Measurements from ENCODE around the gene MIPOL1.
"Not testable (repeated sequence)": the region's sequence is repeated elsewhere in the genome, so short reads cannot be mapped to it uniquely, and the experiment has no call there.

Gene MIPOL1, protein sequence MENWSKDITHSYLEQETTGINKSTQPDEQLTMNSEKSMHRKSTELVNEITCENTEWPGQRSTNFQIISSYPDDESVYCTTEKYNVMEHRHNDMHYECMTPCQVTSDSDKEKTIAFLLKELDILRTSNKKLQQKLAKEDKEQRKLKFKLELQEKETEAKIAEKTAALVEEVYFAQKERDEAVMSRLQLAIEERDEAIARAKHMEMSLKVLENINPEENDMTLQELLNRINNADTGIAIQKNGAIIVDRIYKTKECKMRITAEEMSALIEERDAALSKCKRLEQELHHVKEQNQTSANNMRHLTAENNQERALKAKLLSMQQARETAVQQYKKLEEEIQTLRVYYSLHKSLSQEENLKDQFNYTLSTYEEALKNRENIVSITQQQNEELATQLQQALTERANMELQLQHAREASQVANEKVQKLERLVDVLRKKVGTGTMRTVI

DNA sequence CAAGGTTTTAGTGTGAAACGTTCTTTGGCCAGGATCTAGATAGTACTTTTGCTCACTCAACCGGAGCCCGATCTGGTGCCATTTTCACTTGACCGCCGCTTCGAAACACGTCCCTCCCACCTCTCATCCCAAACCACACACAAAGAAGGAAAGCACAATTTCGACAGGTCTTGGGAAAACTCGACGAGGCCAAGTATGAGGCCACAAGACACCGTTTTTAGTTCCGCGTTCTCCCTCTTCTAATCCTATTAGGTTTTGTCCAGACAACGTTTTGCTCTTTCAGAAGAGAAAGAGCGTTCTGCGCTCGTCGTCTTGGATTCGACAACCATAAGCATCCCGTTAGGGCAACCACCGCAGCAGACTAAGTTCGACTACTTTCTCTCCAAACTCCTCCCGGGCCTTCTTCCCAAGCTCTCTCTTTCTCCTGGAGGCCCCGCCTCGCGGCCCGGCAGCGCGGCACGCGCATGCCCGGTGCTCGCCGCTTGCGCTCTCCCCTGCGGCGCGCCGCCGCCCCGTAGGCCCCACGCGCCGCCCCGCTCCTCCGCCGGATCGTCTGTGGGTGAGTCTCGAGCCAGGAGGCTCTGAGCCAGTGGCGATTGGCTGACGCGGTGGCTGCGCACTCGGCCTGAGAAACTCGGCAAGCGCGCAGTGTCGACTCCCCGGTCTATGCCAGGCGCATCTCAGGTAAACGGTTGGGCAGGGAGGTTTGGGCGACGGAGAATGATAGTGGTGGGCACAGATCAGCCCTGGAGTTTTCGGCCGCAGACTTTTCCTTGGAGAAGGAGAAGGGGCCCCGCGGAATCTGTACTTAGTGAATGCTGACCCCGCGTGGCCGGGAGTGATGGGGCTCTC, at the start of gene MIPOL1:
Gene MIPOL1, plus strand, starts transcription at position 517 of the 852 bp plus-strand sequence. CDS start 49,952 bp downstream, outside the sequence.
- DNase-seq = peak; percentile 95 to 98

DNA sequence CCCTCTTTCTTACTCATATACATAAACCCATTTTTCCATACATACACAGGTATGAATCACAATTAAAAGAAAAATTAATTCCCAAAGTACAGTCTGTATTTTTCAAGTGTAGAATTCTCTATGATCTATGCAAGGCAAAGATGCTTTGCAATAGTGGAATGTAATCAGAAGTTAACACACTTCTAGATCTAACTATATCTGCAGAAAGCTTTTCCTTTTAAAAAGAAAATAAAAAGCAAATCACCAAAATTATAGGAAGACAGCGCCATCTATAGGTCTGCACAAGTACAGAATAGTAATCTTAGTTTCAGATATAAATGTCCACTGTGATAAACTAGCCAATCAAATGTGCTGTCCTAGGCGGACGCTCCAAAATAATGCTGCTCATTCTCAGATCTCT, 47.3 kb upstream of the MIPOL1 start:
- peak in 1 of 2 experiments; percentile 72 for DNase-seq

DNA sequence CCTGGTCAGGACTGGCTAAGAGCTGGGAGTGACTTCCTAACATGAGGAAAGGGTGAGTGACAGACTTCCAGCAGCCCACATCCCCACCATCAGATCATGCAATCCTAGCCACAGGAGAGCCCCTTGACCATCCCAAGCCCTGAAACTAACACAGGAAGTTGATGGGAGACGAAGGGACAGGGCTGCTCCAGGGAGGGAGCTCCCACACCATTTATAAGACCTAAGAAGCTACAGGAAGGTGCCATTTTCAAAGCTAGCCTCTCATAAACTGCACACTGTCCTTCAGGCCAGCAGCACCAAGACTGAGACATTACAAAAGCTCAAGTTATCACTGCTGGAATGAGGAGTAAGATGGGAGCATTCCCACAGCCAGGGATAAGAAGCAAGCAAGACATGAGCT, 44.7 kb upstream of the MIPOL1 start:
- no peak for DNase-seq

DNA sequence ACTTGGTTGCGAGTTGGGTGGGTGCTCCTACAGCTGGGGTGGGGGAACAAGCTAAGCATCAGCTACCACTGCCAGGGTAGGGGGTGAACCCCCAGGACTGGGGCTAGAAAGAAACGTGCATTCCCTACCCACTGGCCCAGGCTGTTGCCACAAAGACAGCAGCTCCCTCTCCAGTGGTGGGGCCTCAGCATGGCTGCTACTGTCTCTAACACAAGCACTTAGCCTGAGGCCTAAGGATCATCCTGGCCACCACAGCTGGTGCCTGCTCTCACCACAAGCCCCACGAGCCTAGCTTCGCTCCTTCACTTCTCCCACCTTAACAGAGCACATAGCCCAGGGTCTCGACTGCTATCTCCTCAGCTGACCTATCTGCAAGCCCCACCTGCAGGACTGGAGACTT, 44.3 kb upstream of the MIPOL1 start:
- no peak for DNase-seq

DNA sequence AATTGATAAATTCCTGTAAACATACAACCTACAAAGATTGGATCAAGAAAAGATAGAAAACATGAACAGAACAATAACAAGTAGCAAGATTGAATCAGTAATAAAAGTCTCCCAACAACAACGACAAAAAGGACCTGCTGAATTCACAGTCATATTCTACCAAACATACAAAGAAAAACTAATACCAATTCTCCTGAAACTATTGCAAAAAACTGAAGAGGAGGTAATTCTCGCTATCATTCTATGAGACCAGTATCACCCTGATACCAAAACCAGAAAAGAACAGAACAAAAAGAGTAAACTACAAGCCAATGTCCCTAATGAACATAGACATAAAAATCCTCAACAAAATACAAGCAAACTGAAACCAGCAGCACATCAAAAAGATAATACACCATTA, 39.8 kb upstream of the MIPOL1 start:
- DNase-seq = no peak

DNA sequence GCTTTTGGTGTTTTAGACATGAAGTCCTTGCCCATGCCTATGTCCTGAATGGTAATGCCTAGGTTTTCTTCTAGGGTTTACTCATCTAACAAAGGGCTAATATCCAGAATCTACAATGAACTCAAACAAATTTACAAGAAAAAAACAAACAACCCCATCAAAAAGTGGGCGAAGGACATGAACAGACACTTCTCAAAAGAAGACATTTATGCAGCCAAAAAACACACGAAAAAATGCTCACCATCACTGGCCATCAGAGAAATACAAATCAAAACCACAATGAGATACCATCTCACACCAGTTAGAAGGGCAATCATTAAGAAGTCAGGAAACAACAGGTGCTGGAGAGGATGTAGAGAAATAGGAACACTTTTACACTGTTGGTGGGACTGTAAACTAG, 35.4 kb upstream of the MIPOL1 start:
- not testable (repeated sequence) for DNase-seq

DNA sequence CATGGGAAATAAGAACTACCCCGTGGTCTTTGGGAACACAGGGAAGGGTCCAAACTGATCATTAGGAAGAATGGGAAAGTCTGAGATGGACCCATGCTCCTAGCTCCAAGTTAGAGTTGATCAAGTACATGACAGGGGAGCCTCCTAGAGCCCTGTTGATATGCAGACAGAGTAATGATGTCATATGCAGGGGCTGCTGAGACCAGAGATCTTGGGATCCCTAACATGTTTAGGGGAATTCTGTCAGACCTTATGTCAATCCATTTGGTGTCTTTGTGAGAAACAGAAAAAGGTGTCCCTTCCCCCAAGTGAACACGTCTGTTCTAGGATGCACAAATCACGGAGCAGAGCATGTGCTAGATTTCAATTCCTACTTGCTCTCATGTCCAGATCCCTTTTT, 31.9 kb upstream of the MIPOL1 start:
- no peak for DNase-seq

DNA sequence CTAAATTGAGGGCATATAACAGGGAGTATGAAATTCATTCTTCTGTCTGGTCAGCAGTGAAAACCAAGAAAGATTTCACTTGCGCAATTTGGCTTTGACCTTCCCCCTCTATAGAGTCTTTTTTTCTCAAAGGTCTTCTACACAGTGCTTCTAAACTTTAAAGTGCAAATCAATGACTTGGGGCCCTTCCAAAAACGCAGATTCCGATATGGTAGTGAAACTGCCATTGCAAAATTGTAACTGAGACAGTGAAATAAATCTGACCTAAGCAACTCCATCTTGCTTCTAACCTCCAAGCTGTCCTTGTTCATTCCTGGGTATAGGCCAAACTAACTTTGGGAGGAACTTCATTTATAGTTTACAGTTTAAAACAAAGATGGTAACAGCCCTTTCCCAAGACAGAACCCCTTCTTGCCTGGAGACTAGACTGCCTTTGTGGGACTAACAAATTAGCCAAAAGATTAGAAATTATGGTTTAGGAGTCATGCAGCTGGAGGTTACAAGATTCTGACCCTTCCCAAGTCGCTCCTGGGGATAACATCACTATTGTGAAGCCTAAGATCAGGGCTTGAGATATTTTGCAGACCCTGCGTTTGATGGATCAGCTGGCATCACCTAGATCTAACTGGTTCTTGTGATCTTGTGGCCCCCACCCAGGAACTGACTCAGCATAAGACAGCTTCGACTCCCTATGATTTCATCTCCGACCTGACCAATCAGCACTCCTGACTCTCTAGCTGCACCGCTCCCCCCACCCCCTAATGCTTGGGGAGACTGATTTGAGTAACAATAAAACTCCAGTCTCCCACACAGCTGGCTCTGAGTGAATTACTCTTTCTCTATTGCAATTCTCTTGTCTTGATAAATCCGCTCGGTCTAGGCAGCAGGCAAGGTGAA, 30.3 kb upstream of the MIPOL1 start:
- no peak for DNase-seq

DNA sequence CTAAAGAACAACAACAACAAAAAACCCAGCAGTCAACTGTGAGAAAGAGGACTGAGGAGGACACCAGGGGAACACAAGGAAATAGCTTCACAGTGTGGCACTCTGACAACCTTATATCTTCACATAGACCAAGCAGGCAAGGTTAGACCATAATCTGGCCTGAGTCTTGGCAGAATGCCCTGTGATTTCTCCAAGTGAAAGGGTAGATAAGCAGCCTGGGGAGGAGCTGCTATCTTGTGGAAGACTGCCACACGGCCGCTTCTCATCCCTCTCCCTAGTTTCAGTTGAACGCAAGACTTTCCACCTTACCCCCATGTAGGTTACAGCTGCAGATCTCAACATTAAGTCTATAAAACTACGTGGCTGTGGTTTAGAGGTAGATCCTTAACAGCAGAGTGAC, 29.0 kb upstream of the MIPOL1 start:
- no peak for DNase-seq

DNA sequence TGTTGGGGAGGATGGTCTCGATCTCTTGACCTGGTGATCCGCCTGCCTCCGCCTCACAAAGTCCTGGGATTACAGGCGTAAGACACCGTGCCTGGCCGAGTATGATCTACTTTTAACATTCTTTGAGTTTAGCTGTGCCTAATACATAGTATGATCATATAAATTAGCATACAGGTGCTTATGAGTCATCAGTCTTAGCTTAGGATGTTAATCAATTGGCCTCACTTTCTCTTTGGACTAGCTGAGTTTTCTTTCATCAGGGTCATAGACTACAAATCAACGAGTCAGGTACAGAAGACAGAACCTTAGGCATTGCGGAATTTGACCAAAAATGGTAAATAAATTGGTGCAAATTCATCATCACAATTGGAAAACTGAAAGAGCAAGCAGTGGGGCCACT, 27.5 kb upstream of the MIPOL1 start:
- DNase-seq = no peak

DNA sequence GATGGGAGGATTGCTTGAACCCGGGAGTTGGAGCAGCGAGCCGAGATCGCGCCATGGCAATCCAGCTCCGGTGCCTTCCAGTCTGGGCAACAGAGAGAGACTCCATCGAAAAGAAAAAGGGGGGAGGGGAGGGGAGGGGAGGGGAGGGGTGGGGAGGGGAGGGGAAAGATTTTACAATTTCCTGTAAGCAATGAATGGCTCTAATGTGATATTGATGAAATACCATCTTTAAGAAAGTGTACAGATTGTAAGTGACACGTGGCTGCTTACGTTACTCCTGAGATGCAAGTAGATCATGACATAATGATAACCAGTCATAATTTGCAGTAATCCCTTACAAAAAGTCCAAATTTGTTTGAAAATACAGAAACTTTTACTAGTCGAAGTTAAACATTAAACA, 26.7 kb upstream of the MIPOL1 start:
- DNase-seq = no peak

DNA sequence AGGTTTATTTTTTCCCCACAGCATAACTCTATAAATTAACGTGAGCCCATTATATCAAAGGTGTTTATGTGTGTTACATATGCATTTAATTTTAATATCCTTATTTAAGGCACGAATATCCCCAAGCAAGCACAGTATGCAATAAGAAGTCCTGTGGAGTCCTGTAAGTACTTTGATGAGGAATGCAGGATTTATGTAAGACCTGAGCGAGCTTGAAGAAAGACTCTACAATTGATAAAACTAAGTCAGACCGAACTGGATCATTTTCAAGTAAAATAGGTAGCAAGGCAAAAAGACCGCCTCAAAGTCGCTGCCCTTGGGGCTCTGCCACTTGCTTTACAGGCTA, 26.1 kb upstream of the MIPOL1 start:
- DNase-seq = no peak

DNA sequence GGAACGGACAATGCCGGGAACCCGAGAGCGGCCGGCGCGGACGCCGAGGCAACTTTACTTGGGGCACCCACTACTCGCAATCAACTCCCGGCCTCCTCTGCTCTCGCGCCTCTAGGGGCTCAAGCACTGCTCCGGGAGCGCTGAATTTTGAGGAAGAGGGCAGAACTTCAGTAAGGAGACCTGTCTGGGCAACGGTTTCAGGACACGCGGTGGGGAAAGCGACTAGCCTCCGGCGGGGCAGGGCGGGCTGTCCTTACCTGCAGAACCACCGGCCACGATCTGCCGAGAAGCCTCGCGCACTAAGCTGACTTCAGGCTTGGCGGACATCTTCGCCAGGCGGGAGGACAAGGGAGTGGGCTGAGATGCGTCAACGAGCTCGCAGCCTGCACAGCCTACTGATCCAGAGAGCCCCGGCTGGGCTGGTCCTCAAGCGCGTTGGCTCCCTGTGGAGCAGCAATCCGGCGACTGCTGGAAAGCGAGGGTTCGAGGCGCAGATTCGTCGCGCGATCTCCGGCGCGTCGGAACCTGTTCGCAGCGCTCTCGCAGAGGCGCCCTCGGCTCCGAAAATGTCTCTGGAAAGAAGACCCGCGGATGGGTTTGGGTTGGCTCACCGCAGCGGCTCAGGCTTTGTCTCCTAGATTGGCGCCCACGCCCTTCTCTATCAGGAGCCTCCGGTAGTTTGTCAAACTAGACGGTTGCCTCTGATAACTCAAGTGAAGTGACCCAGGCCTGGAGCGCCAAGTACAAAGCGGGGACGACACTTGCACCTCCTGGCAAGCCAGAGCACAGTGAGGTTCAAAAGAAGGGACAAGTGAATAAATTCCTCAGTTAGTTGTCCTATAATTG, 25.5 kb upstream of the MIPOL1 start, which contains the start of gene SLC25A21:
Gene SLC25A21, minus strand, starts transcription at position 583 of the 846 bp plus-strand sequence.
- DNase-seq = peak; percentile 91 to 92

DNA sequence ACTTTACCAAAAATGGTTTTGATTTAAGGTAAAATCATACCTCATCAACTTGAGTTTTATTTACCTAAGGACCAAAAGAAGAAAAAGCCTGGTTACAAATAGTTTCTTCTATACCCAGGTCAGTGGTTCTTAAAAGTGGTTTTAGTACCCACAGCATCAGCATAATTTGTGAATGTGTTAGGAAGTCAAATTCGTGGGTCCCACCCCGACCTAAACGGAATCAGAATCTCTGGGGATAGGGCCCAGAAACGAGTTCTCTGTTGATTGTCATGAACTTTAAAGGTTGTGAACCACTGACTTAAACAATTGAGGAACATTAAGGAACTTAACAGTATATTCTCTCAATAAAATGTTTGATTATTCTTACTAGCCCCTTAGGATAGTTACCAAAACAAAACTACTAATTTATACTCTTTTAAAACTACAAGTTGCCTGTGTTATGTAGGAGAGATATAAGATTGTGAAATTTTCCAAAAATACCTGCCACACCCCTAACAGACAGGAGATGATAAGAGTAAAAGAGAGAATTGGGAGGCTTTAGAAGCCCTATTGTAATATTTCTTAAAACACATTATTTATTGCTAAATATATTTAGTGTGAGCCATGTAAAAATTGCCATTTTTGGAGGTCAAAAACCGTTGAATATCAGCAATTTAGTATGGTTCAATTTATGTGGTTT, 24.7 kb upstream of the MIPOL1 start:
- DNase-seq = no peak

DNA sequence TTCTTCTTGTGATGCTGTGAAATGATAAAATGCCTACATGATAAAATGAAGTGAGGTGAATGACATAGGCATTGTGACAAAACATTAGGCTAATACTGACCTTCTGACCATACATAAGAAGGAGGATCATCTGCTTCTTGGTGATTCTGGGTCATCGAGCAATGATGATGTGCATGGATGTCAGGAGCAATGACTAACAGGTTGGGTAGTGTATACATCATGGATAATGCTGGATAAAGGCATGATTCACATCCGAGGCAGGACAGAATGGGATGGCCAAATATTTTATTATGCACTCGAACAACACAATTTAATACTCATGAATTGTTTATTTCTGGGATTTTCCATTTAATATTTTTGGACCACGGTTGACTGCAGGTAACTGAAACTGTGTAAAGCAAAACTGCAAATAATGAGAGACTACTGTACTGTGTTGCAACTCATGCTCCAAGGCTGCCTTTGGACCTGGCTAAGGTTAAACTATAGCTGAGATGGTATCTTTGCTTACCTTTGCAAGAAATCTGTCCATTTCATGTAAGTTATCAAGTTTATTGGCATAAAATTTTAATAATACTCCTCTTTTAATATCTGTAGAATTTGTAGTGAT, 17.7 kb upstream of the MIPOL1 start:
- DNase-seq = no peak

DNA sequence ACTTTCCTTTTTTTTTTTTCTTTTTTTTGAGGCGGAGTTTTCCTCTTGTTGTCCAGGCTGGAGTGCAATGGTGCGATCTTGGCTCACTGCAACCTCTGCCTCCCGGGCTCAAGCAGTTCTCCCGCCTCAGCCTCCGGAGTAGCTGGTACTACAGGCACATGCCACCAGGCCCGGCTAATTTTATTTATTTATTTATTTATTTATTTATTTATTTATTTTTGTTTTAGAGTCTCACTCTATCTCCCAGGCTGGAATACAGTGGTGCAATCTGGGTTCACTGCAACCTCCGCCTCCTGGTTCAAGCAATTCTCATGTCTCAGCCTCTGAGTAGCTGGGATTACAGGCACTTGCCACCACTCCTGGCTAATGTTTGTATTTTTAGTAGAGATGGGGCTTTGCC, 16.9 kb upstream of the MIPOL1 start:
- not testable (repeated sequence) for DNase-seq

DNA sequence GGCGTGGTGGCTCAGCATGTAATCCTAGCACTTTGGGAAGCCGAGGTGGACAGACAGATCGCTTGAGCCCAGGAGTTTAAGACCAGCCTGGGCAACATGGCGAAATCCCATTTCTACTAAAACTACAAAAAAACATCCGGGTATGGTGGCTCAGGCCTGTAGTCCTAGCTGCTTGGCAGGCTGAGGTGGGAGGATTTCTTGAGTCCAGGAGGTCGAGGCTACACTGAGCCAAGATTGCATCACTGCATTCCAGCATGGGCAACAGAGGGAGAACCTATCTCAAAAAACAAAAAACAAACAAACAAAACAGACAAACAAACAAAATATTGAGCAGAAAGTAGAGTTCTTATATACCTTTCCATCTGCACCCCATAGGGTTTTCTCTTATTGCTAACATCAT, 16.3 kb upstream of the MIPOL1 start:
- no peak for DNase-seq

DNA sequence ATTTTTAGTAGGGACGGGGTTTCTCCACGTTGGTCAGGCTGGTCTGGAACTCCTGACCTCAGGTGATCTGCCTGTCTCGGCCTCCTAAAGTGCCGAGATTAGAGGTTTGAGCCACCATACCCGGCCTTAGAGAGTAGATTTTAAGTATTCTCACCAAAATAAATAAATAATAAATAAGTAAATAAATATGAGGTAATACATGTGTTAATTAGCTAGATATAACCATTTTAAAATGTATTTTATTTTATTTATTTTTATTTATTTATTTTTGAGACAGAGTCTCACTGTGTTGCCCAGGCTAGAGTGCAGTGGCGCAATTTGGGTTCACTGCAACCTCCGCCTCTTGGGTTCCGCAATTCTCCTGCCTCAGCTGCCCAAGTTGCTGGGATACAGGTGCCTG, 13.2 kb upstream of the MIPOL1 start:
- DNase-seq = not testable (repeated sequence)

DNA sequence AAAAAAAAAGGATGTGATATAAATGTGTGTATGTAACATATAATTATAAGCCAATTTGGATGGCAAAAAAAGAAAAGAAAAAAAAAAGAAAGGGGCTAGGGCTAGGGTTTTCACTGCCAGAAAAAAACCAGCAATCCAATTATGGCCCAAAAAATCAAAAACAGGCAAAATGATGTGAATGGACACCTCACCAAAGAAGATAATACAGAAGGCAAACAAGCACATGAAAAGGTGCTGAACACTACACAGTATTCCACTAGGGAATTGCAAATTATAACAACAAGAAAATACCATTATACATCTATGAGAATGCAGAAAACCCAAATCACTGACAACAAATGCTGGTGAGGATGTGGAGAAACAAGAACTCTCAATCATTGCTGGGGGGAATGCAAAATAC, 12.1 kb upstream of the MIPOL1 start:
- no peak for DNase-seq

DNA sequence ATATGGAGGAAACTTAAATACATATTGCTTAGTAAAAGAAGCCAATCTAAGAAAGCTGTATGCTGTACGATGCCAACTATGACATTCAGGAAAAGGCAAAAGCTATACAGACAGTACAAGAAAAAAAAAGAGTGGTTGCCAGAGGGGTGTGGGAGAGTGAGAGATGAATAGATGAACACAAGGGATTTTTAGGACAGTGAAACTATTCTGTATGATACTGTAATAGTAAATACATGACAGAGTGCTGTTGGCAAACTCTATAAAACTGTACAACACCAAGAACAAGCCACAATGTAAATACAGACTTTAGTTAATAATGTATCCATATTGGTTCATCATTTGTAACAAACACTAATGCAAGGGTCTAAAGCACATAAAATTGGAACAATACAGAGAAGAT, 10.9 kb upstream of the MIPOL1 start:
- no peak for DNase-seq

DNA sequence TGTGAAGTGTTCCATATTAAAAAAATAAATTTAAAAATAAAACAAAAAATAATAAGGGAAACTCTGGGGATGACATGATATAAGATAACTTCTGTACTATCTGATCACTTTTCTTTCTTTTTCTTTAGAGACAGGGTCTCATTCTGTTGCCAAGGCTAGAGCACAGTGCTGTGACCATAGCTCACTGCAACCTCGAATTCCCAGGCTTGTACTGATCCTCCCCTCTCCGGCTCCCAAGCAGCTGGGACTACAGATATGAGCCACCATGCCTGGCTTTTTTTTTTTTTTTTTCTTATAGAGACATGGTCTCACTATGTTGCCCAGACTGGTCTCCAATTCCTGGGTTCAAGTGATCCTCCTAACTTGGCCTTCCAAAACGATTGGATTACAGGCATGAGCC, 10.4 kb upstream of the MIPOL1 start:
- DNase-seq = no peak

All from NCI-H524 (cell line).